Measurements from ENCODE around the gene MLLT3. TPM values are rescaled to one million over a fixed set of nuclear protein-coding genes. Genes with fewer than 3 reads are reported as not detected.

Gene MLLT3
- total and polyA plus RNA-seq, 2 of the 8 experiments (the other 6 are each of a cell fraction or from before 2014, with no cell fraction given) = 5.9 to 9.6 TPM

DNA sequence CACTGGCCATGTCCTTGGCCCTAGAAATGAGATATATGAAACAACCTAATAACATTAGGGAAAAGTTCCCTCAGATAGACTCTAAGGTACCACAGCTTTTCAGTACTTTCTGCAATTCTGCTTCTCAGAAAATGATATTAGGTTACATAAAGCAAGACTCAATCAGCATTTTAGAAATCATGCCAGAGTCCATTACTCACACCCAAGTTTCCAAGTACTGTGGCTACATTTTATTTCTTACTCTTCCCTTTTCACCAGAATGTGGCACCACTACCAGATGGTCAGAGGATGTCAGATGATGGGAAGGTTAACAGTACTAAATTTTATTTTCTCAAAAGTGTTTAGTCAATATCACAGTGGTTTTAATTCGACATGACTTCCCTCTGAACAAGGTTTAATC is 217.2 kb downstream of the MLLT3 start (continued):
- no peak for TF ChIP-seq KDM5A (IDR thresholded peaks at IDR 0.05; ENCODE audit: low read length)
- no peak for TF ChIP-seq TCF12 (IDR thresholded peaks at IDR 0.05; ENCODE audit: low read depth, low read length)
- no peak for TF ChIP-seq POLR2A (IDR thresholded peaks at IDR 0.05; ENCODE audit: control extremely low read depth in 1 of 2, low read depth in 2 of 2, low read length in 2 of 2)
- TF ChIP-seq, protein P1, sequence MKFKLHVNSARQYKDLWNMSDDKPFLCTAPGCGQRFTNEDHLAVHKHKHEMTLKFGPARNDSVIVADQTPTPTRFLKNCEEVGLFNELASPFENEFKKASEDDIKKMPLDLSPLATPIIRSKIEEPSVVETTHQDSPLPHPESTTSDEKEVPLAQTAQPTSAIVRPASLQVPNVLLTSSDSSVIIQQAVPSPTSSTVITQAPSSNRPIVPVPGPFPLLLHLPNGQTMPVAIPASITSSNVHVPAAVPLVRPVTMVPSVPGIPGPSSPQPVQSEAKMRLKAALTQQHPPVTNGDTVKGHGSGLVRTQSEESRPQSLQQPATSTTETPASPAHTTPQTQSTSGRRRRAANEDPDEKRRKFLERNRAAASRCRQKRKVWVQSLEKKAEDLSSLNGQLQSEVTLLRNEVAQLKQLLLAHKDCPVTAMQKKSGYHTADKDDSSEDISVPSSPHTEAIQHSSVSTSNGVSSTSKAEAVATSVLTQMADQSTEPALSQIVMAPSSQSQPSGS (IDR thresholded peaks at IDR 0.05; ENCODE audit: low read length) = no peak
- no peak for TF ChIP-seq RXRA (IDR thresholded peaks at IDR 0.05; ENCODE audit: insufficient read depth, low read depth, low read length)
- TF ChIP-seq EGR1 (IDR thresholded peaks at IDR 0.05; ENCODE audit: borderline replicate concordance, low read depth, low read length) = no peak
- no peak for TF ChIP-seq POU5F1 (IDR thresholded peaks at IDR 0.05; ENCODE audit: low read depth, low read length)
- TF ChIP-seq RAD21 (IDR thresholded peaks at IDR 0.05 in 1 of 2, conservative IDR thresholded peaks at IDR 0.05 in 1 of 2; ENCODE audit: low read depth in 2 of 2, low read length in 2 of 2) = no peak
- TF ChIP-seq ATF3 (IDR thresholded peaks at IDR 0.05; ENCODE audit: insufficient read depth, low read depth, low read length) = no peak
- TF ChIP-seq SUZ12 (IDR thresholded peaks at IDR 0.05; ENCODE audit: low read length) = no peak

Data from H1 (cell line).